Right lobe of liver (tissue), 4 donors: Measurements from ENCODE around the gene ITPR2.

Experiments
- POLR2A ChIP-seq: fragments of 450-650 bp; IDR thresholded peaks from one replicate; pipeline ENCODE4 v1.6.1; 2017; ENCODE audit warnings: antibody characterized with exemption, mild to moderate bottlenecking
- TF ChIP-seq, protein P1 (sequence below), 4 donors: fragments of 200-600 bp in 3 of 4; fragments of 450-650 bp in 1 of 4; IDR thresholded peaks; one replicate each; pipeline versions ENCODE4 v1.5.1 to v1.8.0; 2016 to 2022; ENCODE audit warnings: antibody characterized with exemption in 4 of 4, mild to moderate bottlenecking in 2 of 4
- donor health status: DM: no; HTN: no; CAD: no.
- donor health status: DM: no; HTN: no; CAD: no.
- donor health status: DM: no; HTN: yes; CAD: no.

DNA sequence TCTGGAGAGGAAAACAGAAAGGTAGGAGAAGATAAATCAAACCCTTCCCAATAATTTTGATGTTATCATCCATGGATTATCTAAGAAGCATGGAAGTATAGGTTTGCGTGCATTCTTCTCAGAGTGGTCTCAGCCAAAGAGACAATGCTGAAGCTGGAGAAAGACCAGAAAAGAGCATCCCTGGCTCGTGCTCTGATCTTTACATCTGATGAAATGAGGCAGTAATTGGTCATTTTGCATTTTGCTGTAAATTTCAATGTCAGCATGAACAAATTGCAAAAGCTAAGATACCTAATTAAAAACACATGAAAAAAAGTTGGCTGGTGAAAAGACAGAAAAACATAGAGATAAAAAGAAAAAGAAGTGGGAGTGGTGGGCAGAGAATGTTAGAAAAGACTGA lies 252.4 kb downstream of the ITPR2 start:
- TF ChIP-seq, protein P1, sequence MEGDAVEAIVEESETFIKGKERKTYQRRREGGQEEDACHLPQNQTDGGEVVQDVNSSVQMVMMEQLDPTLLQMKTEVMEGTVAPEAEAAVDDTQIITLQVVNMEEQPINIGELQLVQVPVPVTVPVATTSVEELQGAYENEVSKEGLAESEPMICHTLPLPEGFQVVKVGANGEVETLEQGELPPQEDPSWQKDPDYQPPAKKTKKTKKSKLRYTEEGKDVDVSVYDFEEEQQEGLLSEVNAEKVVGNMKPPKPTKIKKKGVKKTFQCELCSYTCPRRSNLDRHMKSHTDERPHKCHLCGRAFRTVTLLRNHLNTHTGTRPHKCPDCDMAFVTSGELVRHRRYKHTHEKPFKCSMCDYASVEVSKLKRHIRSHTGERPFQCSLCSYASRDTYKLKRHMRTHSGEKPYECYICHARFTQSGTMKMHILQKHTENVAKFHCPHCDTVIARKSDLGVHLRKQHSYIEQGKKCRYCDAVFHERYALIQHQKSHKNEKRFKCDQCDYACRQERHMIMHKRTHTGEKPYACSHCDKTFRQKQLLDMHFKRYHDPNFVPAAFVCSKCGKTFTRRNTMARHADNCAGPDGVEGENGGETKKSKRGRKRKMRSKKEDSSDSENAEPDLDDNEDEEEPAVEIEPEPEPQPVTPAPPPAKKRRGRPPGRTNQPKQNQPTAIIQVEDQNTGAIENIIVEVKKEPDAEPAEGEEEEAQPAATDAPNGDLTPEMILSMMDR (IDR thresholded peaks at IDR 0.05) = no peak
- TF ChIP-seq POLR2A = no peak
